ENCODE results near the gene PIGL. TPM values are rescaled to one million over a fixed set of nuclear protein-coding genes. Genes with fewer than 3 reads are reported as not detected.

PIGL gene
- total and polyA plus RNA-seq, 2 experiments from 2014 or later: 32.9 to 47.3 TPM

DNA sequence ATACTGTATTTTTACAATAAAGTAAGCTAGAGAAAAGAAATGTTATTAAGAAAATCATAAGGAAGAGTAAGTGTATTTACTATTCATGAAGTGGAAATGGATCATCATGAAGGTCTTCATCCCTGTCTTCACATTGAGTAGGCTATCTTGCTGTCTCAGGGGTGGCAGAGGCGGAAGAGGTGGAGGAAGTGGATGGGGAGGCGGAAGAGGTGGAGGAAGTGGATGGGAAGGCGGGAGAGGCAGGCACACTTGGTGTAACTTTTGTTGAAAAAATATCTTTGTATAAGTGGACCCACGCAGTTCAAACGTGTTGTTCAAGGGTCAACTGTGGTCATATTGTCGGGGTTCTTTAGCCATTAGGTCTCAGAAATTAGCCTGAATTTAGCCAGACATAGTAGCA, 50.2 kb downstream of the PIGL start:
- Histone ChIP-seq H3K36me3 (ENCODE audit: insufficient read depth) (no peaks in the 10 kb centered on the region), H3K4me1 (ENCODE audit: insufficient read depth) (no peaks in the 10 kb centered on the region), H3F3A (replicated peaks; ENCODE audit: low read depth) (no peaks in the 10 kb centered on the region), H3K27ac (ENCODE audit: low read depth) (no peak overlapping the region), H3K4me2 (no peak overlapping the region), H3K79me2 (replicated peaks; ENCODE audit: insufficient read depth) (no peaks in the 10 kb centered on the region), H3K27me3 (ENCODE audit: insufficient read depth) (no peaks in the 10 kb centered on the region), H3K9me2 (ENCODE audit: insufficient read depth) (no peaks in the 10 kb centered on the region), H3K4me3 (no peak overlapping the region), H2AFZ (no peak overlapping the region), H4K20me1 (replicated peaks; ENCODE audit: insufficient read depth) (no peaks in the 10 kb centered on the region)
- DNase-seq (ENCODE audit: low spot score): no peak
- no peaks in the 10 kb centered on the region for H3K27me3 Mint-ChIP-seq (ENCODE audit: insufficient read depth, low read depth, poor library complexity)
- no peak for ATAC-seq
- H3K27ac Mint-ChIP-seq: no peak overlapping the region
- peaks cover 4% of the 10 kb centered on the region; the same call in 1 of the 3 replicates for H3K9me3 Mint-ChIP-seq
- no peaks in the 10 kb centered on the region for H3K4me1 Mint-ChIP-seq
- no peak for TF ChIP-seq STAT1 (IDR thresholded peaks at IDR 0.05; ENCODE audit: unreplicated experiment)
- no peak for TF ChIP-seq ZNF331 (CRISPR knock-in tag; IDR thresholded peaks at IDR 0.05; ENCODE audit: low read depth)
- TF ChIP-seq ZNF462 (CRISPR knock-in tag; IDR thresholded peaks at IDR 0.05): no peak
- no peak for TF ChIP-seq EZH2phosphoT487 (IDR thresholded peaks at IDR 0.05; ENCODE audit: unreplicated experiment)
- no peak for TF ChIP-seq JUNB (IDR thresholded peaks at IDR 0.05; ENCODE audit: unreplicated experiment)
- no peak for TF ChIP-seq EZH2 (IDR thresholded peaks at IDR 0.05; ENCODE audit: low read depth, unreplicated experiment)
- no peak for TF ChIP-seq REST (IDR thresholded peaks at IDR 0.05; ENCODE audit: unreplicated experiment)
- no peak for TF ChIP-seq CREB1 (CRISPR knock-in tag; IDR thresholded peaks at IDR 0.05; ENCODE audit: low read depth)
- TF ChIP-seq, protein P1, sequence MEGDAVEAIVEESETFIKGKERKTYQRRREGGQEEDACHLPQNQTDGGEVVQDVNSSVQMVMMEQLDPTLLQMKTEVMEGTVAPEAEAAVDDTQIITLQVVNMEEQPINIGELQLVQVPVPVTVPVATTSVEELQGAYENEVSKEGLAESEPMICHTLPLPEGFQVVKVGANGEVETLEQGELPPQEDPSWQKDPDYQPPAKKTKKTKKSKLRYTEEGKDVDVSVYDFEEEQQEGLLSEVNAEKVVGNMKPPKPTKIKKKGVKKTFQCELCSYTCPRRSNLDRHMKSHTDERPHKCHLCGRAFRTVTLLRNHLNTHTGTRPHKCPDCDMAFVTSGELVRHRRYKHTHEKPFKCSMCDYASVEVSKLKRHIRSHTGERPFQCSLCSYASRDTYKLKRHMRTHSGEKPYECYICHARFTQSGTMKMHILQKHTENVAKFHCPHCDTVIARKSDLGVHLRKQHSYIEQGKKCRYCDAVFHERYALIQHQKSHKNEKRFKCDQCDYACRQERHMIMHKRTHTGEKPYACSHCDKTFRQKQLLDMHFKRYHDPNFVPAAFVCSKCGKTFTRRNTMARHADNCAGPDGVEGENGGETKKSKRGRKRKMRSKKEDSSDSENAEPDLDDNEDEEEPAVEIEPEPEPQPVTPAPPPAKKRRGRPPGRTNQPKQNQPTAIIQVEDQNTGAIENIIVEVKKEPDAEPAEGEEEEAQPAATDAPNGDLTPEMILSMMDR (conservative IDR thresholded peaks at IDR 0.05; ENCODE audit: low read depth in 2 of 2): no peak
- TF ChIP-seq, protein P2, sequence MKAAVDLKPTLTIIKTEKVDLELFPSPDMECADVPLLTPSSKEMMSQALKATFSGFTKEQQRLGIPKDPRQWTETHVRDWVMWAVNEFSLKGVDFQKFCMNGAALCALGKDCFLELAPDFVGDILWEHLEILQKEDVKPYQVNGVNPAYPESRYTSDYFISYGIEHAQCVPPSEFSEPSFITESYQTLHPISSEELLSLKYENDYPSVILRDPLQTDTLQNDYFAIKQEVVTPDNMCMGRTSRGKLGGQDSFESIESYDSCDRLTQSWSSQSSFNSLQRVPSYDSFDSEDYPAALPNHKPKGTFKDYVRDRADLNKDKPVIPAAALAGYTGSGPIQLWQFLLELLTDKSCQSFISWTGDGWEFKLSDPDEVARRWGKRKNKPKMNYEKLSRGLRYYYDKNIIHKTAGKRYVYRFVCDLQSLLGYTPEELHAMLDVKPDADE (IDR thresholded peaks at IDR 0.05): no peak
- no peak overlapping the region for H3K4me3 Mint-ChIP-seq
- no peaks in the 10 kb centered on the region for H3K36me3 Mint-ChIP-seq (ENCODE audit: low read depth)
